Thoracic aorta (tissue), 2 donors: ENCODE results near the gene SLC4A3. TPM values are rescaled to one million over a fixed set of nuclear protein-coding genes. Genes with fewer than 3 reads are reported as not detected.
A peak's percentile ranks its signal among the peaks of the same experiment; 100 is the strongest.

ENCODE experiments used
- ATAC-seq: fragments of 150-250 bp; one replicate; pipeline ENCODE4 v1.8.0; 2017; ENCODE audit warnings: low read depth; ENCODE audit not compliant: insufficient number of reproducible peaks, low FRiP score
- DNase-seq: peaks from one replicate; pipeline ENCODE4 v3.0.0-alpha.2; 2020; ENCODE audit warnings: low spot score
- H3K27ac ChIP-seq, 2 donors: fragments of 200-600 bp; sonication (generic); 1 replicate in 1 of 2; 2 replicates in 1 of 2; pipeline ENCODE4 v1.5.1; 2016; ENCODE audit warnings: mild to moderate bottlenecking in 2 of 2, moderate library complexity in 2 of 2
- H3K27me3 ChIP-seq: fragments of 200-600 bp; sonication (generic); replicated peaks from 2 replicates; pipeline ENCODE4 v1.6.0; 2016; ENCODE audit warnings: mild to moderate bottlenecking; ENCODE audit not compliant: insufficient read depth
- H3K36me3 ChIP-seq: fragments of 200-600 bp; sonication (generic); one replicate; pipeline ENCODE4 v1.5.1; 2016
- H3K4me1 ChIP-seq, 2 donors: fragments of 200-600 bp; sonication (generic); 1 replicate in 1 of 2; 2 replicates in 1 of 2; pipeline versions ENCODE4 v1.5.1 to v1.6.0; 2016; ENCODE audit warnings: low read depth in 2 of 2, mild to moderate bottlenecking in 1 of 2; ENCODE audit not compliant: control insufficient read depth in 1 of 2
- H3K4me3 ChIP-seq: fragments of 200-600 bp; sonication (generic); 2 replicates; pipeline ENCODE4 v1.5.1; 2016; ENCODE audit warnings: mild to moderate bottlenecking
- H3K9me3 ChIP-seq: fragments of 200-600 bp; sonication (generic); 2 replicates; pipeline ENCODE4 v1.5.1; 2016
- total RNA-seq, 2 donors: library from RNA; depleted of rRNA; stranded (reverse); fragments of >200 nt; gene quantifications; one replicate each; pipeline versions ENCODE4 v1.1.0 to v1.2.3, GENCODE V29; 2016
- TF ChIP-seq, protein P1 (sequence below): fragments of 200-600 bp; sonication (generic); IDR thresholded peaks from one replicate; pipeline ENCODE4 v1.5.1; 2019; ENCODE audit warnings: antibody characterized with exemption

Gene SLC4A3, protein sequence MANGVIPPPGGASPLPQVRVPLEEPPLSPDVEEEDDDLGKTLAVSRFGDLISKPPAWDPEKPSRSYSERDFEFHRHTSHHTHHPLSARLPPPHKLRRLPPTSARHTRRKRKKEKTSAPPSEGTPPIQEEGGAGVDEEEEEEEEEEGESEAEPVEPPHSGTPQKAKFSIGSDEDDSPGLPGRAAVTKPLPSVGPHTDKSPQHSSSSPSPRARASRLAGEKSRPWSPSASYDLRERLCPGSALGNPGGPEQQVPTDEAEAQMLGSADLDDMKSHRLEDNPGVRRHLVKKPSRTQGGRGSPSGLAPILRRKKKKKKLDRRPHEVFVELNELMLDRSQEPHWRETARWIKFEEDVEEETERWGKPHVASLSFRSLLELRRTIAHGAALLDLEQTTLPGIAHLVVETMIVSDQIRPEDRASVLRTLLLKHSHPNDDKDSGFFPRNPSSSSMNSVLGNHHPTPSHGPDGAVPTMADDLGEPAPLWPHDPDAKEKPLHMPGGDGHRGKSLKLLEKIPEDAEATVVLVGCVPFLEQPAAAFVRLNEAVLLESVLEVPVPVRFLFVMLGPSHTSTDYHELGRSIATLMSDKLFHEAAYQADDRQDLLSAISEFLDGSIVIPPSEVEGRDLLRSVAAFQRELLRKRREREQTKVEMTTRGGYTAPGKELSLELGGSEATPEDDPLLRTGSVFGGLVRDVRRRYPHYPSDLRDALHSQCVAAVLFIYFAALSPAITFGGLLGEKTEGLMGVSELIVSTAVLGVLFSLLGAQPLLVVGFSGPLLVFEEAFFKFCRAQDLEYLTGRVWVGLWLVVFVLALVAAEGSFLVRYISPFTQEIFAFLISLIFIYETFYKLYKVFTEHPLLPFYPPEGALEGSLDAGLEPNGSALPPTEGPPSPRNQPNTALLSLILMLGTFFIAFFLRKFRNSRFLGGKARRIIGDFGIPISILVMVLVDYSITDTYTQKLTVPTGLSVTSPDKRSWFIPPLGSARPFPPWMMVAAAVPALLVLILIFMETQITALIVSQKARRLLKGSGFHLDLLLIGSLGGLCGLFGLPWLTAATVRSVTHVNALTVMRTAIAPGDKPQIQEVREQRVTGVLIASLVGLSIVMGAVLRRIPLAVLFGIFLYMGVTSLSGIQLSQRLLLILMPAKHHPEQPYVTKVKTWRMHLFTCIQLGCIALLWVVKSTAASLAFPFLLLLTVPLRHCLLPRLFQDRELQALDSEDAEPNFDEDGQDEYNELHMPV
- total RNA-seq = 1 to 10 TPM; 5.6 to 6.5 TPM

DNA sequence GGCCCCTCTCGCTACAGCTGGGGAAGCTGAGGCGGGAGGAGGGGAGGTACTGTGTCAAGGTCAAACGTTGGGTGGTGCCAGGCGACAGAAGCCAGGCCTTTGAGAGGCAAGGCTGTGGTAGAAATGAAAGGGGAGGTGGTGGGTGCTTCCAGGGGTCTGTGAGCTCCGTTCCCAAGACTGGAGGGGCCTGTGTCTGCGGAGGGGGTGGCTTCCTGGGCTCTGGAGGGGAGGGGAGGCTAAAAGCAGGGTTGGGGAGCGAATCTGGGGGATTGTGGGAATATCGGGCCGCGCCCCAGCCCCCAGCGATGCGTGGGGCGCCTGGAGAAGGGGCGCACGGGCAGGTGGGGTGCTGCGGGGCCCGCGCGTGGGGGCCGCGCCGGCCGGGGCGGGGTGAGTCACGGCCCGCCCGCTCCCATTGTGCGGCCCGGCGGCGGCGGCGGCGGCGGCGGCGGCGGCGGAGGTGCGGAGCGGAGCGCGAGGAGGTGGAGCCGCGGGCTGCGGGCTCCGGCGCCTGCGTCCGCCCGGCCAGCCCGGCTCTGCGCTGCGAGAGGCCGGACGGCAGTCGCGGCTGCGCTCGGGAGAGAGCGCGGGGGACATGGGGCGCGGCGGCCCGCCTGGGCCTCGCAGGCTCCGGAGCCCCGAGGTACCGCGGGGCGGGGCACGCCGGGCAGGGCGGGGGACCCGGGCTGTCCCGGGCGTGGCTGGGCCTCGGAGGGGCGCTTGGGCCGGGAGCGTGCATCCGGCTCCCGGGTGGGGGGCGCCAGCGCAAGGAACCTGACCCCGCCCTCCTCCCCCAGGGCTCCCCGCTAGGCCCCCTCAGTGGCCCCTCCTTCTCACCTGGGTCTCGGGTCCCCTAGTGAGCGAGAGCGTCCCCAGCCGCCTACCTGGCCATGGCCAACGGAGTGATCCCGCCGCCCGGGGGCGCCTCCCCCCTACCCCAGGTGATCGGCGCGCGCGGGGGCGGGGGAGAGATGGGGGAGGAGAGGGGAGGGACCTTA is at the start of gene SLC4A3:
SLC4A3 (plus strand) TSS at position 528 of the 998 bp plus-strand sequence; CDS start at position 891, 363 bp downstream.
- Histone ChIP-seq H3K4me1 (peaks cover 3 to 7% of the 10 kb centered on the region in 2 donors), H3K27ac (no peak within 1 kb of the TSS), H3K36me3 (no peaks in the 10 kb centered on the region), H3K9me3 (no peaks in the 10 kb centered on the region), H3K27me3 (no peaks in the 10 kb centered on the region), H3K4me3 (peak within 1 kb of the TSS; percentile 74)
- TF ChIP-seq, protein P1, sequence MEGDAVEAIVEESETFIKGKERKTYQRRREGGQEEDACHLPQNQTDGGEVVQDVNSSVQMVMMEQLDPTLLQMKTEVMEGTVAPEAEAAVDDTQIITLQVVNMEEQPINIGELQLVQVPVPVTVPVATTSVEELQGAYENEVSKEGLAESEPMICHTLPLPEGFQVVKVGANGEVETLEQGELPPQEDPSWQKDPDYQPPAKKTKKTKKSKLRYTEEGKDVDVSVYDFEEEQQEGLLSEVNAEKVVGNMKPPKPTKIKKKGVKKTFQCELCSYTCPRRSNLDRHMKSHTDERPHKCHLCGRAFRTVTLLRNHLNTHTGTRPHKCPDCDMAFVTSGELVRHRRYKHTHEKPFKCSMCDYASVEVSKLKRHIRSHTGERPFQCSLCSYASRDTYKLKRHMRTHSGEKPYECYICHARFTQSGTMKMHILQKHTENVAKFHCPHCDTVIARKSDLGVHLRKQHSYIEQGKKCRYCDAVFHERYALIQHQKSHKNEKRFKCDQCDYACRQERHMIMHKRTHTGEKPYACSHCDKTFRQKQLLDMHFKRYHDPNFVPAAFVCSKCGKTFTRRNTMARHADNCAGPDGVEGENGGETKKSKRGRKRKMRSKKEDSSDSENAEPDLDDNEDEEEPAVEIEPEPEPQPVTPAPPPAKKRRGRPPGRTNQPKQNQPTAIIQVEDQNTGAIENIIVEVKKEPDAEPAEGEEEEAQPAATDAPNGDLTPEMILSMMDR = no peak
- no peak for DNase-seq
- ATAC-seq = no peak

DNA sequence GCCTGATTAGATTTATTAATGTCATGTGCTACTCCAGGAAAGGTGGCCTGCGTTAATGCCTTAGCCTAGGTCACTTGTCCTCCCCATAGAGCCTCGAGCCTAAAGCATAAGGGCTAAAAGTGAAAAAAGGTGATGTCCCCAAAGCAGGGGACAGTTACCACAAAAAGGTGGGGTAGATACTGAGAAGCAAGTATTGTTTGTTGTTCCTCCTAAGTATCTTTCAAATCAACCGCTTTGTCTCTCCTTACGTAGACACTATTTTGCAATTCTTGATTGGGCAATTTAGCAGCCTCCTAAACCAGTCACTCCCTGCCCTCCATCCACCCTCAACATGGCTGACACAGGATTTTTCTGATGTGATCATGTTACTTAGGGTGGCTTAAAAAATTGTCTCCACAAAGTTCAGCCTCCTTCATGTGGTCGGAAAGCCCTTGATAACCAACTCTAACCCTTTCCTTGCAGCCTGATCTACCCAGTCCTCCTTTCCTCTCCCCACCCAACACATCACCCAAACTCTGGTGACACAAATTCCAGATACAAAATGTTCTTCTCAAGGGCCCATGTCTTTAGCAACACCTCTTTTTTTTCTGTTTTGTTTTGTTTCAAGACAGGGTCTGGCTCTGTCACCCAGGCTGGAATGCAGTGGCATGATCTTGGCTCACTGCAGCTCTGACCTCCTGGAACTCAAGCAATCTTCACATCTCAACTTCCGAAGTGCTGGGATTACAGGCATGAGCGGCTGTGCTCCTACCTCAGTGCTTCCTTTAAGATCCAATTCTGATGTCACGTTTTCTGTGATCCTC is 48.4 kb upstream of the SLC4A3 start:
- no peaks in the 10 kb centered on the region for H3K9me3 ChIP-seq
- DNase-seq (no peak), ATAC-seq (no peak)
- no peak overlapping the region for H3K4me3 ChIP-seq
- no peak overlapping the region for H3K27ac ChIP-seq
- H3K4me1 ChIP-seq = no peaks in the 10 kb centered on the region
- TF ChIP-seq, protein P1 = no peak
- H3K27me3 ChIP-seq = no peaks in the 10 kb centered on the region
- H3K36me3 ChIP-seq = no peaks in the 10 kb centered on the region

DNA sequence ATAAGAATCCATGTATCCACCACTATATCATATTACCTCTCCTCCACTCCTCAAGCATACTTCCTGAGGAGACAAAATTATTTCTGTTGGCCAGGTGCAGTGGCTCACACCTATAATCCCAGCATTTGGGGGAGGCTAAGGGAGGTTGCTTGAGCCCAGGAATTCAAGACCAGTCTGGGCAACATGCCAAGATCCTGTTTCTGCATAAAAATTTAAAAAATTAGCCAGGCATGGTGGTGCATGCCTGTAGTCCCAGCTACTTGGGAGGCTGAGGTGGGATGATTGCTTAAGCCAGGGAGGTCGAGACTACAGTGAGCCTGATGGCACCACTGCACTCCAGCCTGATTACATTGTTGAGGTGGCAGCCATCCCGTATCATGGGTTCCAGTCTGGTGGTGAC is 46.1 kb upstream of the SLC4A3 start:
- H3K4me3 ChIP-seq = no peak overlapping the region
- no peaks in the 10 kb centered on the region for H3K27me3 ChIP-seq
- no peaks in the 10 kb centered on the region for H3K36me3 ChIP-seq
- TF ChIP-seq, protein P1 = no peak
- no peaks in the 10 kb centered on the region for H3K9me3 ChIP-seq
- ATAC-seq = no peak
- H3K27ac ChIP-seq = no peak overlapping the region
- no peaks in the 10 kb centered on the region for H3K4me1 ChIP-seq
- DNase-seq = no peak

DNA sequence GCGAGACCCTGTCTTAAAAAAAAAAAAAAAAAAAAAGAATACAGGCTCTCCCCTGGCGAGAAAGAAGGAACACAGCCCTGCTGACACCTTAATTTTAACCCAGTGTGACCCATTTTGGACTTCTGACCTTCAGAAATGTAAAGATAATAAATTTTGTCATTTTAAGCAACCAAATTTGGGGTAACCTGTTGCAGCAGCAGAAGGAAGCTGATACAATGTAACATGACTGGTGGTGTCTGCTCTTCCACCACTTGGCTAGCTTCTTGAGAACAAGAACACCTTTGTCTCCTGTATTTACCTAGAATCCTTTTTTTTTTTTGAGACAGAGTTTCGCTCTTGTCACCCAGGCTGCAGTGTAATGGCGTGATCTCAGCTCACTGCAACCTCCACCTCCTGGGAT is 36.3 kb upstream of the SLC4A3 start:
- Histone ChIP-seq H3K9me3 (no peaks in the 10 kb centered on the region), H3K27me3 (no peaks in the 10 kb centered on the region), H3K36me3 (no peaks in the 10 kb centered on the region), H3K27ac (no peak overlapping the region), H3K4me3 (no peak overlapping the region), H3K4me1 (peaks cover 0 to under 1% of the 10 kb centered on the region in 2 donors)
- DNase-seq (no peak), ATAC-seq (no peak)
- TF ChIP-seq, protein P1 = no peak
